IMR-90 (cell line): ENCODE data around the gene CADM3. TPM values are rescaled to one million over a fixed set of nuclear protein-coding genes. Genes with fewer than 3 reads are reported as not detected.

Experiments
- ATAC-seq: fragments of 200-7000 bp; cut with Tn5 transposase; 2 replicates; pipeline ENCODE4 v1.9.1; 2020; ENCODE audit warnings: low read depth, mild to moderate bottlenecking, moderate library complexity
- BruUV-seq: library from RNA; stranded (reverse); fragments of 400-500 nt; replicated peaks from 2 replicates; lab custom pipeline; 2021; lab: Mats Ljungman, UMichigan
- CTCF ChIA-PET: fragments of 300-600 bp; formaldehyde crosslinking; extraction: SDS; loops from one replicate; lab custom pipeline; 2021; ENCODE audit warnings: antibody characterized with exemption; lab: Yijun Ruan, JAX
- POLR2A ChIA-PET: fragments of 300-600 bp; sonication (Branson Sonifier 250); formaldehyde crosslinking; loops from one replicate; lab custom pipeline; 2022; ENCODE audit warnings: antibody characterized with exemption; ENCODE audit not compliant: unreplicated experiment; lab: Charles Lee
- DNase-seq: peaks from one replicate; pipeline ENCODE4 v3.0.0; 2013
- H2AFZ ChIP-seq: replicated peaks from 2 replicates; pipeline ENCODE3; 2013; ENCODE audit warnings: low read length, mild to moderate bottlenecking; ENCODE audit not compliant: poor library complexity
- H2AK5ac ChIP-seq: 2 replicates; pipeline ENCODE4 v1.6.1; 2013; ENCODE audit warnings: low read depth, low read length, inconsistent platforms
- H2AK9ac ChIP-seq: replicated peaks from 2 replicates; pipeline ENCODE3; 2013; ENCODE audit warnings: mild to moderate bottlenecking, low read depth, low read length, moderate library complexity; ENCODE audit not compliant: poor library complexity
- H2BK120ac ChIP-seq: 2 replicates; pipeline ENCODE4 v1.6.1; 2013; ENCODE audit warnings: low read depth, low read length, inconsistent platforms
- H2BK15ac ChIP-seq: 3 replicates; pipeline ENCODE4 v1.6.1; 2013; ENCODE audit warnings: low read depth, low read length, inconsistent platforms
- H2BK20ac ChIP-seq: 2 replicates; pipeline ENCODE4 v1.6.1; 2013; ENCODE audit warnings: low read depth, mild to moderate bottlenecking, inconsistent platforms, low read length, moderate library complexity
- H2BK5ac ChIP-seq: 2 replicates; pipeline ENCODE4 v1.6.1; 2013; ENCODE audit warnings: mild to moderate bottlenecking, low read depth, low read length, inconsistent platforms; ENCODE audit not compliant: poor library complexity, severe bottlenecking
- H3K14ac ChIP-seq: replicated peaks from 2 replicates; pipeline ENCODE4 v1.6.1; 2013; ENCODE audit warnings: low read depth, low read length, inconsistent platforms
- H3K18ac ChIP-seq: 2 replicates; pipeline ENCODE4 v1.6.1; 2013; ENCODE audit warnings: low read depth, low read length, control low read depth
- H3K23ac ChIP-seq: 2 replicates; pipeline ENCODE4 v1.6.1; 2013; ENCODE audit warnings: low read depth, low read length, inconsistent platforms
- H3K27ac ChIP-seq: 2 replicates; pipeline ENCODE4 v1.5.1; 2013; ENCODE audit warnings: mild to moderate bottlenecking, control low read depth, low read length; ENCODE audit not compliant: insufficient read depth
- H3K27me3 ChIP-seq: 2 replicates; pipeline ENCODE4 v1.6.1; 2013; ENCODE audit warnings: low read length; ENCODE audit not compliant: control insufficient read depth, insufficient read depth
- H3K36me3 ChIP-seq: 2 replicates; pipeline ENCODE4 v1.6.1; 2013; ENCODE audit warnings: low read length, mixed read lengths; ENCODE audit not compliant: control insufficient read depth, insufficient read depth
- H3K4ac ChIP-seq: 2 replicates; pipeline ENCODE4 v1.6.1; 2013; ENCODE audit warnings: low read depth, low read length, inconsistent platforms
- H3K4me1 ChIP-seq: 2 replicates; pipeline ENCODE4 v1.6.1; 2013; ENCODE audit warnings: low read length, mixed read lengths; ENCODE audit not compliant: control insufficient read depth, insufficient read depth
- H3K4me2 ChIP-seq: 2 replicates; pipeline ENCODE4 v1.6.1; 2013; ENCODE audit warnings: low read depth, mild to moderate bottlenecking, control low read depth, low read length, moderate library complexity
- H3K4me3 ChIP-seq: 2 replicates; pipeline ENCODE4 v1.5.1; 2013; ENCODE audit warnings: low read depth, mild to moderate bottlenecking, control low read depth, low read length, moderate library complexity; ENCODE audit not compliant: insufficient read depth
- H3K56ac ChIP-seq: 2 replicates; pipeline ENCODE4 v1.6.1; 2013; ENCODE audit warnings: low read length, inconsistent platforms; ENCODE audit not compliant: insufficient read depth; ENCODE audit errors: extremely low read depth
- H3K79me1 ChIP-seq, 2 experiments: 2 replicates each; pipeline ENCODE4 v1.6.1; 2013; ENCODE audit warnings: low read length in 2 of 2, inconsistent platforms in 1 of 2, low read depth in 1 of 2
- H3K9ac ChIP-seq: 2 replicates; pipeline ENCODE4 v1.6.1; 2013; ENCODE audit warnings: low read depth, low read length, control low read depth
- H3K9me1 ChIP-seq: 2 replicates; pipeline ENCODE4 v1.6.1; 2013; ENCODE audit warnings: low read length, inconsistent platforms; ENCODE audit not compliant: insufficient read depth
- H3K9me3 ChIP-seq: 2 replicates; pipeline ENCODE4 v1.6.1; 2013; ENCODE audit warnings: low read length; ENCODE audit not compliant: control insufficient read depth, insufficient read depth
- H4K20me1 ChIP-seq: 2 replicates; pipeline ENCODE4 v1.6.1; 2013; ENCODE audit warnings: low read length, inconsistent platforms; ENCODE audit not compliant: insufficient read depth
- H4K5ac ChIP-seq: 2 replicates; pipeline ENCODE4 v1.6.1; 2013; ENCODE audit warnings: mild to moderate bottlenecking, low read depth, low read length, control low read depth
- H4K8ac ChIP-seq, 2 experiments: 2 replicates each; pipeline ENCODE4 v1.6.1; 2013; ENCODE audit warnings: low read depth in 2 of 2, low read length in 2 of 2, control low read depth in 1 of 2, inconsistent platforms in 1 of 2
- H4K91ac ChIP-seq: 2 replicates; pipeline ENCODE4 v1.6.1; 2013; ENCODE audit warnings: low read depth, low read length, inconsistent platforms; ENCODE audit not compliant: insufficient read depth
- BHLHE40 ChIP-seq: fragments of 150-350 bp; IDR thresholded peaks from 2 replicates; pipeline ENCODE4 v1.6.1; 2016; ENCODE audit warnings: mild to moderate bottlenecking, low read depth, low read length
- CEBPB ChIP-seq: IDR thresholded peaks from 2 replicates; pipeline ENCODE4 v1.6.1; 2012; ENCODE audit warnings: low read depth, low read length, improper control_type of control experiment
- CHD1 ChIP-seq: IDR thresholded peaks from 2 replicates; pipeline ENCODE4 v1.6.1; 2012; ENCODE audit warnings: low read depth, low read length, improper control_type of control experiment
- FOS ChIP-seq: fragments of 150-350 bp; IDR thresholded peaks from 2 replicates; pipeline ENCODE4 v1.6.1; 2016; ENCODE audit warnings: low read depth, low read length
- MAFK ChIP-seq: IDR thresholded peaks from 2 replicates; pipeline ENCODE4 v1.6.1; 2012; ENCODE audit warnings: low read depth, low read length, improper control_type of control experiment
- MAZ ChIP-seq: IDR thresholded peaks from 2 replicates; pipeline ENCODE4 v1.6.1; 2012; ENCODE audit warnings: low read depth, mild to moderate bottlenecking, low read length, improper control_type of control experiment, moderate library complexity, borderline replicate concordance
- MXI1 ChIP-seq: IDR thresholded peaks from 2 replicates; pipeline ENCODE4 v1.6.1; 2012; ENCODE audit warnings: low read depth, mild to moderate bottlenecking, low read length, moderate library complexity, borderline replicate concordance
- NFE2L2 ChIP-seq: fragments of 150-350 bp; IDR thresholded peaks from 2 replicates; pipeline ENCODE4 v1.6.1; 2016; ENCODE audit warnings: low read depth, mild to moderate bottlenecking, low read length
- POLR2A ChIP-seq: IDR thresholded peaks from 2 replicates; pipeline ENCODE4 v1.6.1; 2012; ENCODE audit warnings: mild to moderate bottlenecking, low read depth, low read length
- RAD21 ChIP-seq: IDR thresholded peaks from 2 replicates; pipeline ENCODE4 v1.6.1; 2012; ENCODE audit warnings: low read length, improper control_type of control experiment
- RCOR1 ChIP-seq: IDR thresholded peaks from 2 replicates; pipeline ENCODE4 v1.6.1; 2012; ENCODE audit warnings: mild to moderate bottlenecking, low read length, improper control_type of control experiment; ENCODE audit not compliant: insufficient replicate concordance
- RFX5 ChIP-seq: IDR thresholded peaks from 2 replicates; pipeline ENCODE4 v1.8.0; 2012; ENCODE audit warnings: low read depth, mild to moderate bottlenecking, low read length, moderate library complexity
- SMC3 ChIP-seq: fragments of 150-350 bp; IDR thresholded peaks from 2 replicates; pipeline ENCODE4 v1.6.1; 2016; ENCODE audit warnings: low read depth, mild to moderate bottlenecking, antibody characterized with exemption, low read length, moderate library complexity
- USF2 ChIP-seq: fragments of 150-350 bp; IDR thresholded peaks from 2 replicates; pipeline ENCODE4 v1.6.1; 2017; ENCODE audit warnings: mild to moderate bottlenecking, antibody characterized with exemption, low read length, low read depth
- WGBS, 2 experiments: methylation state at CpG; one replicate each; pipeline versions ENCODE4 v1.1.5 to v1.1.7; 2013; ENCODE audit warnings: missing lambda C conversion rate in 2 of 2; ENCODE audit not compliant: insufficient read length in 1 of 2; ENCODE audit errors: extremely low coverage in 2 of 2; 5-methylcytosine and 5-hydroxymethylcytosine counted together
- dilution Hi-C: fragments of 300-500 bp; cut with HindIII; formaldehyde crosslinking; loops from one replicate; pipeline ENCODE4 v1.14.3; 2018; ENCODE audit warnings: low sequenced_read_pairs; ENCODE audit not compliant: unreplicated experiment
- in situ Hi-C: fragments of 300-500 bp; cut with MboI; formaldehyde crosslinking; loops from 3 replicates; pipeline ENCODE4 v1.14.3; 2019; ENCODE audit warnings: low sequenced_read_pairs, inconsistent platforms, mixed read lengths
- intact Hi-C: fragments of 100-400 bp; cut with micrococcal nuclease; formaldehyde crosslinking; loops from 2 replicates; pipeline ENCODE4 v1.10.0; 2022
- polyA plus RNA-seq, 3 experiments: library from polyadenylated mRNA; depleted of rRNA; stranded (reverse); fragments of >200 nt; gene quantifications; 2 replicates each; pipeline ENCODE4 v1.2.3, GENCODE V29; 2012; ENCODE audit warnings: low replicate concordance in 1 of 3
- total RNA-seq: library from RNA; depleted of rRNA; stranded (reverse); fragments of >200 nt; gene quantifications from 2 replicates; pipeline ENCODE4 v1.2.3, GENCODE V29; 2012
- TF ChIP-seq, protein P1 (sequence below): fragments of 150-350 bp; IDR thresholded peaks from 2 replicates; pipeline ENCODE4 v1.6.1; 2016; ENCODE audit warnings: low read depth, mild to moderate bottlenecking, low read length, moderate library complexity, borderline replicate concordance
- TF ChIP-seq, protein P2 (sequence below): conservative IDR thresholded peaks from 2 replicates; pipeline ENCODE4 v1.5.1; 2012; ENCODE audit warnings: mild to moderate bottlenecking, low read depth, low read length, improper control_type of control experiment

Gene CADM3
- total and polyA plus RNA-seq, 2 of the 4 experiments (the other 2 are of a cell fraction): not detected

DNA sequence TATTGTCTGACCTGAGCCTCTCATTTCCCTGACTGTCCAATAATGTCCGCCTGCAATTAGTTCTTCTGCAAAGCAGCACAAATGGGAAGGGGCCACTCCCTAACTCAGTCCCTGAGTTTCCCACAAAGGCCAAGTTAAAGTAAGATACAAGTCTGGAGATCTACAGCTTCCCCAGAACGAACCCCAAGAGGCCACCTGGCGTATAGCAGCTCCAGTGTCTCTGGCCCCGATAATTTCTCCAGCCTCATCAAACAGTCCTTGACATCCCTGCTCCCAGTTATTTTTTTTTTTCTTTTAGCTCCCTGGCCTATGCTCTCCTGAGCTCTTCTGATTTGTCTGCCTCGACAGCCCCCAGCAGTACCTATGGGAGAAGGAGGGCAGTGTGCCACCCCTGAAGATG lies 25.1 kb downstream of the CADM3 start:
- no peak overlapping the region for H3K27ac ChIP-seq
- H4K5ac ChIP-seq: no peak overlapping the region
- in situ Hi-C loops (loop anchor here (5.0 kb wide), 1 partner anchor 34 kb away; no protein-coding TSS in a partner anchor), intact Hi-C loops (no loop called here), dilution Hi-C loops (no loop called here)
- no peaks in the 10 kb centered on the region for H3K4me1 ChIP-seq
- no peaks in the 10 kb centered on the region for H4K20me1 ChIP-seq
- no peaks in the 10 kb centered on the region for H3K36me3 ChIP-seq
- no peak overlapping the region for H2BK15ac ChIP-seq
- H4K8ac ChIP-seq: no peak overlapping the region
- ChIA-PET CTCF (interaction anchor here (0.6 to 1.2 kb wide), 2 partner anchors 35 to 404 kb away, joined by 3 to 7 read pairs; no protein-coding TSS in a partner anchor), POLR2A (no interaction called here)
- BruUV-seq: no TSS peak
- H2AK9ac ChIP-seq: no peak overlapping the region
- no peak overlapping the region for H3K9ac ChIP-seq
- H3K4ac ChIP-seq: no peak overlapping the region
- H3K4me2 ChIP-seq: no peak overlapping the region
- ATAC-seq: no peak
- no peak overlapping the region for H3K56ac ChIP-seq
- no peak overlapping the region for H2BK5ac ChIP-seq
- no peak for DNase-seq
- WGBS, 2 experiments: no CpG with 5 or more reads among the region's 5 CpGs
- TF ChIP-seq, protein P1, sequence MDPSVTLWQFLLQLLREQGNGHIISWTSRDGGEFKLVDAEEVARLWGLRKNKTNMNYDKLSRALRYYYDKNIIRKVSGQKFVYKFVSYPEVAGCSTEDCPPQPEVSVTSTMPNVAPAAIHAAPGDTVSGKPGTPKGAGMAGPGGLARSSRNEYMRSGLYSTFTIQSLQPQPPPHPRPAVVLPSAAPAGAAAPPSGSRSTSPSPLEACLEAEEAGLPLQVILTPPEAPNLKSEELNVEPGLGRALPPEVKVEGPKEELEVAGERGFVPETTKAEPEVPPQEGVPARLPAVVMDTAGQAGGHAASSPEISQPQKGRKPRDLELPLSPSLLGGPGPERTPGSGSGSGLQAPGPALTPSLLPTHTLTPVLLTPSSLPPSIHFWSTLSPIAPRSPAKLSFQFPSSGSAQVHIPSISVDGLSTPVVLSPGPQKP: no peak
- TF ChIP-seq CEBPB (no peak), BHLHE40 (no peak), MAFK (no peak), FOS (no peak), RAD21 (no peak), CHD1 (no peak), NFE2L2 (no peak), MXI1 (no peak), SMC3 (no peak), RFX5 (no peak), POLR2A (no peak), USF2 (no peak), RCOR1 (no peak), MAZ (no peak)
- TF ChIP-seq, protein P2, sequence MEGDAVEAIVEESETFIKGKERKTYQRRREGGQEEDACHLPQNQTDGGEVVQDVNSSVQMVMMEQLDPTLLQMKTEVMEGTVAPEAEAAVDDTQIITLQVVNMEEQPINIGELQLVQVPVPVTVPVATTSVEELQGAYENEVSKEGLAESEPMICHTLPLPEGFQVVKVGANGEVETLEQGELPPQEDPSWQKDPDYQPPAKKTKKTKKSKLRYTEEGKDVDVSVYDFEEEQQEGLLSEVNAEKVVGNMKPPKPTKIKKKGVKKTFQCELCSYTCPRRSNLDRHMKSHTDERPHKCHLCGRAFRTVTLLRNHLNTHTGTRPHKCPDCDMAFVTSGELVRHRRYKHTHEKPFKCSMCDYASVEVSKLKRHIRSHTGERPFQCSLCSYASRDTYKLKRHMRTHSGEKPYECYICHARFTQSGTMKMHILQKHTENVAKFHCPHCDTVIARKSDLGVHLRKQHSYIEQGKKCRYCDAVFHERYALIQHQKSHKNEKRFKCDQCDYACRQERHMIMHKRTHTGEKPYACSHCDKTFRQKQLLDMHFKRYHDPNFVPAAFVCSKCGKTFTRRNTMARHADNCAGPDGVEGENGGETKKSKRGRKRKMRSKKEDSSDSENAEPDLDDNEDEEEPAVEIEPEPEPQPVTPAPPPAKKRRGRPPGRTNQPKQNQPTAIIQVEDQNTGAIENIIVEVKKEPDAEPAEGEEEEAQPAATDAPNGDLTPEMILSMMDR: no peak; the same call in 1 of the 2 replicates
- H3K14ac ChIP-seq: no peak overlapping the region
- H3K4me3 ChIP-seq: no peak overlapping the region
- H3K9me1 ChIP-seq: no peaks in the 10 kb centered on the region
- no peak overlapping the region for H3K18ac ChIP-seq
- H3K9me3 ChIP-seq: no peaks in the 10 kb centered on the region
- no peak overlapping the region for H4K91ac ChIP-seq
- no peak overlapping the region for H2AFZ ChIP-seq
- no peak overlapping the region for H2BK20ac ChIP-seq
- H2AK5ac ChIP-seq: no peak overlapping the region
- H3K23ac ChIP-seq: no peak overlapping the region
- H3K27me3 ChIP-seq: no peaks in the 10 kb centered on the region; the same call in 1 of the 2 replicates
- no peak overlapping the region for H2BK120ac ChIP-seq
- H3K79me1 ChIP-seq: no peaks in the 10 kb centered on the region
